Sigmoid colon (tissue), 4 donors: Measurements from ENCODE around the gene GABBR2.

ENCODE experiments used
- POLR2AphosphoS5 ChIP-seq, 4 donors: sonication (generic); formaldehyde crosslinking; IDR thresholded peaks; one replicate each; pipeline ENCODE4 v1.6.1; 2017; ENCODE audit warnings: antibody characterized with exemption in 4 of 4
- TF ChIP-seq, protein P1 (sequence below), 4 experiments: fragments of 450-650 bp in 3 of 4; fragments of 200-600 bp in 1 of 4; IDR thresholded peaks; one replicate each; pipeline ENCODE4 v1.5.1; 2016 to 2019; ENCODE audit warnings: antibody characterized with exemption in 4 of 4, mild to moderate bottlenecking in 3 of 4, moderate library complexity in 2 of 4

DNA sequence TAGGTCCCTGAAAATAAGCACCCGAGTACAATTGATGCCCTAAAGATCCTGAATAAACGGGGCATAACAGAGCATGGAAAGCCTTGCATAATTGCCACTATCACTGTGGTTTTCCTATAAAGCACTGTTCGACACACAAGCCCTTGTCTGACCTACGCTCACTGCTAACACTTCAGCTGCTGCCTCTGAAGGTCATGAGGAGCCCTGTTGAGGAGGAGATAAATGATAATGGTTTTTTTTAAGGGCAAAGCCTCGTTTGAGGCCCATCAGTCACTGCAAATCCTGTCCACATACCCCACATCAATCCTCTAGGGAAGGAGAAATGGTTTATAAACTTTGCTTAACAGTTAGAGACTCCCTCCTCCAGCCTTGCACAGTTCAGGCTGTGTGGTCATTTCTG lies 35.1 kb downstream of the GABBR2 start:
- no peak for TF ChIP-seq POLR2AphosphoS5 (IDR thresholded peaks at IDR 0.05)
- TF ChIP-seq, protein P1, sequence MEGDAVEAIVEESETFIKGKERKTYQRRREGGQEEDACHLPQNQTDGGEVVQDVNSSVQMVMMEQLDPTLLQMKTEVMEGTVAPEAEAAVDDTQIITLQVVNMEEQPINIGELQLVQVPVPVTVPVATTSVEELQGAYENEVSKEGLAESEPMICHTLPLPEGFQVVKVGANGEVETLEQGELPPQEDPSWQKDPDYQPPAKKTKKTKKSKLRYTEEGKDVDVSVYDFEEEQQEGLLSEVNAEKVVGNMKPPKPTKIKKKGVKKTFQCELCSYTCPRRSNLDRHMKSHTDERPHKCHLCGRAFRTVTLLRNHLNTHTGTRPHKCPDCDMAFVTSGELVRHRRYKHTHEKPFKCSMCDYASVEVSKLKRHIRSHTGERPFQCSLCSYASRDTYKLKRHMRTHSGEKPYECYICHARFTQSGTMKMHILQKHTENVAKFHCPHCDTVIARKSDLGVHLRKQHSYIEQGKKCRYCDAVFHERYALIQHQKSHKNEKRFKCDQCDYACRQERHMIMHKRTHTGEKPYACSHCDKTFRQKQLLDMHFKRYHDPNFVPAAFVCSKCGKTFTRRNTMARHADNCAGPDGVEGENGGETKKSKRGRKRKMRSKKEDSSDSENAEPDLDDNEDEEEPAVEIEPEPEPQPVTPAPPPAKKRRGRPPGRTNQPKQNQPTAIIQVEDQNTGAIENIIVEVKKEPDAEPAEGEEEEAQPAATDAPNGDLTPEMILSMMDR (IDR thresholded peaks at IDR 0.05) = no peak
